ENCODE results near the gene ZNF891.

DNA sequence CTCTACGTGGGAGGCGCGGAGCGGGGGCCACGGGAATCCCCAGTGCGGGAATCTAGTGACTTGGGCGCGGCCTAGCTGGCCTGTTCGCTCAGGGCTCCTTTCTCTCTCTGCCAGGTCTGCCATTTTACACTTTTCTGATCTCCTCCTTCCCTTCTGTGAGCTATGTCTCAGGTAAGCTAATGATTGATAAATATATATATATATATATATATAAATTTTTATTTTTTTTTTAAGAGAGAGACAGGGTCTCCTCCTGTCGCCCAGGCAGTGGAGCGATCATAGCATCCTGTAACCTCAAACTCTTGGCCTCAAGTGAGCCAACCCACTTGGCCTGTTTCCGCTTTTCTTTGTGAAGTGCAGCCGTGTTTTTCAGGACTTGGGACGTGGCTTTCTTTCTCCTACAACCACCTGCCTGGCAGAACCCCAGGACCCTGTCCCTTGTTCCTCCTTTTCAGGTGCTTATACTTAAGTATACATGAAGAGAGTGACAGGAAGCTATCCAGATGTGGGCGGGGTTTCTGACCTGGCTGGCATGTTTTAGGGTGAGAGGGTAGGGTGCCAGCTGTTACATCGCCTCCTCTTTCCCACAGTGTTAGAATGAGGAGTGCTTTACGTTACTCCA lies 48.8 kb downstream of the ZNF891 start:
- no peak for TF ChIP-seq CTCF (conservative IDR thresholded peaks at IDR 0.05 in 1 of 2, IDR thresholded peaks at IDR 0.05 in 1 of 2; ENCODE audit: low read depth in 1 of 2, low read length in 2 of 2)
- TF ChIP-seq EZH2 (IDR thresholded peaks at IDR 0.05; ENCODE audit: low read length, missing control alignments) = no peak

Data from fibroblast of lung (primary cell).